Measurements from ENCODE around the gene F2RL3. TPM values are rescaled to one million over a fixed set of nuclear protein-coding genes. Genes with fewer than 3 reads are reported as not detected.

The F2RL3 gene
- total and polyA plus RNA-seq, 8 donors = 0.58 to 6.8 (median 1.8) TPM; not detected in 1

DNA sequence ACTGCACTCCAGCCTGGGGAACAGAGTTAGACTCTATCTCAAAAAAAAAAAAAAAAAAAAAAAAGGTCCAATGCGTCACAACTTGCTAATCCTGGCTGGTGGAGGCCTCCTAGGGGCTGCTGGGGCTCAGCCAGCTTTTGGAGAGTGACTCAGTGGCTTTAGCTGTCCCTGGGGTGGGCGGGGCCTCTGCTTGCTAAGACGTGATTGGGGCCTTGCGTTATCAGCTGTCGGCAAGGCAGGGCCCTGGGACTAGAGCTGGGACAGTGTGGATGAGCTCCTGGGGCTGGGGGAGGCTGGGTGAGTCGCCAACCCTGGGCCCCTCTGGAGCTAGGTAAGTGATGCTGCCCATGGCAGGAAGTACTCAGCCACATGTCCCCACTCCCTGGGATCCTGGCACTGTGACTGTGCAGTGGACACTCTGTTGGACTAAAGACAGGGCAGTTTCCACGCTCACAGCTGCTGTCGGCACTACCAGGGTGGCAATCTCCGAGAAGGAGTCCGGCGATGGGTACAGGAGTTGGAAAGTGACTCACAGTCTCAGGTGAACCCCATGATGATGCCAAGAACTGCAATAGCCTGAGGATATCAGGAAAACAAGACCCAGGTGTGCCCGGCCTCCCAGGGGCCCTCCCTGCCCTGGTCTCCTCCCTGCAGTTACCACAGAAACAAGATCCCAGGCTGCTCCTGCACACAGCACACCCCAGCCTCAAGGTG is 32.2 kb downstream of the F2RL3 start:
- H3K4me1 ChIP-seq = no peaks in the 10 kb centered on the region
- no peak for TF ChIP-seq POLR2AphosphoS5 (IDR thresholded peaks at IDR 0.05)
- TF ChIP-seq POLR2A (IDR thresholded peaks at IDR 0.05) = no peak
- TF ChIP-seq, protein P1, sequence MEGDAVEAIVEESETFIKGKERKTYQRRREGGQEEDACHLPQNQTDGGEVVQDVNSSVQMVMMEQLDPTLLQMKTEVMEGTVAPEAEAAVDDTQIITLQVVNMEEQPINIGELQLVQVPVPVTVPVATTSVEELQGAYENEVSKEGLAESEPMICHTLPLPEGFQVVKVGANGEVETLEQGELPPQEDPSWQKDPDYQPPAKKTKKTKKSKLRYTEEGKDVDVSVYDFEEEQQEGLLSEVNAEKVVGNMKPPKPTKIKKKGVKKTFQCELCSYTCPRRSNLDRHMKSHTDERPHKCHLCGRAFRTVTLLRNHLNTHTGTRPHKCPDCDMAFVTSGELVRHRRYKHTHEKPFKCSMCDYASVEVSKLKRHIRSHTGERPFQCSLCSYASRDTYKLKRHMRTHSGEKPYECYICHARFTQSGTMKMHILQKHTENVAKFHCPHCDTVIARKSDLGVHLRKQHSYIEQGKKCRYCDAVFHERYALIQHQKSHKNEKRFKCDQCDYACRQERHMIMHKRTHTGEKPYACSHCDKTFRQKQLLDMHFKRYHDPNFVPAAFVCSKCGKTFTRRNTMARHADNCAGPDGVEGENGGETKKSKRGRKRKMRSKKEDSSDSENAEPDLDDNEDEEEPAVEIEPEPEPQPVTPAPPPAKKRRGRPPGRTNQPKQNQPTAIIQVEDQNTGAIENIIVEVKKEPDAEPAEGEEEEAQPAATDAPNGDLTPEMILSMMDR (IDR thresholded peaks at IDR 0.05) = no peak
- TF ChIP-seq EP300 (IDR thresholded peaks at IDR 0.05) = no peak
- no peak for DNase-seq
- 59 to 79% (median 63%) methylated on average over 11 to 12 of the region's 12 CpGs for whole genome bisulfite sequencing, 5 donors
- intact Hi-C loops (cut with DNase I; ENCODE audit: low total_unique reads) = no loop called here
- no peak overlapping the region for H3K4me3 ChIP-seq
- no peaks in the 10 kb centered on the region for H3K27me3 ChIP-seq
- no peak overlapping the region for H3K27ac ChIP-seq
- H3K36me3 ChIP-seq = no peaks in the 10 kb centered on the region
- H3K9me3 ChIP-seq = peaks cover 4 to 25% (median 22%) of the 10 kb centered on the region in 4 donors

- 86 to 93% (median 89%) methylated on average over 6 to 21 of the region's 21 CpGs for WGBS, 5 donors
- no peaks in the 10 kb centered on the region for H3K4me1 ChIP-seq
- no peak for DNase-seq
- H3K27me3 ChIP-seq = no peaks in the 10 kb centered on the region
- no peaks in the 10 kb centered on the region for H3K36me3 ChIP-seq
- no peak overlapping the region for H3K27ac ChIP-seq
- H3K4me3 ChIP-seq = no peak overlapping the region
- intact Hi-C loops (cut with DNase I; ENCODE audit: low total_unique reads) = no loop called here
- no peak for TF ChIP-seq EP300 (IDR thresholded peaks at IDR 0.05)
- TF ChIP-seq, protein P1 (IDR thresholded peaks at IDR 0.05) = no peak
- H3K9me3 ChIP-seq = peaks cover 4 to 25% (median 22%) of the 10 kb centered on the region in 4 donors
These were observed 33.2 kb downstream of the F2RL3 start for GRCh38 chr19:16921766-16922591.

DNA sequence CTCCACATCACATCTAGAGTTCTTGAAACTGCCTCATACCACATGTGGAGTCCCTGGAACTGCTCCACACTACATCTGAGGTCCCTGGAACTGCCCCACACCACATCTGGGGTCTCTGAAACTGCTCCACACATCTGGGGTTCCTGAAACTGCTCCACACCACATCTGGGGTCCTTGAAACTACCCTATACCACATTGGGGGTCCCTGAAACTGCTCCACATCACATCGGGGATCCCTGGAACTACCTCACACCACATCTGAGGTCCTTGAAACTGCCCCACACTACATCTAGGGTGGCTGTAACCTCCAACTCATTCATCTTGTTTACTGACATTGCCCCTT is 33.8 kb downstream of the F2RL3 start:
- H3K9me3 ChIP-seq = peaks cover 4 to 25% (median 22%) of the 10 kb centered on the region in 4 donors
- H3K36me3 ChIP-seq = no peaks in the 10 kb centered on the region
- WGBS, 5 donors = 55 to 80% (median 72%) methylated on average over 1 of the region's 1 CpG
- no peaks in the 10 kb centered on the region for H3K4me1 ChIP-seq
- DNase-seq = no peak
- no peaks in the 10 kb centered on the region for H3K27me3 ChIP-seq
- TF ChIP-seq EP300 (IDR thresholded peaks at IDR 0.05) (no peak), POLR2AphosphoS5 (IDR thresholded peaks at IDR 0.05) (no peak), POLR2A (IDR thresholded peaks at IDR 0.05) (no peak)
- TF ChIP-seq, protein P1 (IDR thresholded peaks at IDR 0.05) = no peak
- intact Hi-C loops (cut with DNase I; ENCODE audit: low total_unique reads) = no loop called here
- H3K4me3 ChIP-seq = no peak overlapping the region
- H3K27ac ChIP-seq = no peak overlapping the region

- Histone ChIP-seq H3K27ac (no peak overlapping the region), H3K9me3 (peaks cover 4 to 25% (median 22%) of the 10 kb centered on the region in 4 donors), H3K36me3 (no peaks in the 10 kb centered on the region), H3K4me1 (no peaks in the 10 kb centered on the region), H3K27me3 (peaks cover 0 to under 1% (median 0%) of the 10 kb centered on the region in 3 donors), H3K4me3 (no peak overlapping the region)
- DNase-seq = no peak
- TF ChIP-seq POLR2AphosphoS5 (IDR thresholded peaks at IDR 0.05) (no peak), POLR2A (IDR thresholded peaks at IDR 0.05) (no peak), EP300 (IDR thresholded peaks at IDR 0.05) (no peak)
- TF ChIP-seq, protein P1 (IDR thresholded peaks at IDR 0.05) = no peak
- WGBS, 5 donors = 84 to 95% (median 93%) methylated on average over 13 of the region's 13 CpGs
- intact Hi-C loops (cut with DNase I; ENCODE audit: low total_unique reads) = no loop called here
These were observed 34.1 kb downstream of the F2RL3 start for GRCh38 chr19:16922949-16923348.

Measured in stomach (tissue), 9 donors.